Measurements from ENCODE around the gene ABCE1.

- TF ChIP-seq POLR2A (IDR thresholded peaks at IDR 0.05; ENCODE audit: low read depth, low read length) (peak; percentile 21; the same call in 1 of the 2 replicates), POLR2AphosphoS5 (IDR thresholded peaks at IDR 0.05; ENCODE audit: low read depth, low read length) (no peak), PAX5 (IDR thresholded peaks at IDR 0.05; ENCODE audit: insufficient read depth, low read length, severe bottlenecking) (no peak), TAF1 (IDR thresholded peaks at IDR 0.05; ENCODE audit: low read depth, low read length) (no peak)
Measured at GRCh38 chr4:145177906-145178538, 79.9 kb downstream of the ABCE1 start.
